Gastrocnemius medialis (tissue), 4 donors: ENCODE data around the gene CROCC.
"Not testable (repeated sequence)": the region's sequence is repeated elsewhere in the genome, so short reads cannot be mapped to it uniquely, and the experiment has no call there.

Experiments used
- POLR2A ChIP-seq, 2 donors: fragments of 450-650 bp; IDR thresholded peaks; one replicate each; pipeline ENCODE4 v1.6.1; 2017; ENCODE audit warnings: antibody characterized with exemption in 2 of 2, mild to moderate bottlenecking in 2 of 2, moderate library complexity in 2 of 2
- TF ChIP-seq, protein P1 (sequence below), 5 experiments: fragments of 450-650 bp in 3 of 5; fragments of 200-600 bp in 2 of 5; sonication (generic) in 2 of 5; IDR thresholded peaks in 4 of 5; conservative IDR thresholded peaks in 1 of 5; 1 replicate in 4 of 5; 2 replicates in 1 of 5; pipeline ENCODE4 v1.5.1; 2016 to 2019; ENCODE audit warnings: antibody characterized with exemption in 5 of 5, mild to moderate bottlenecking in 3 of 5, moderate library complexity in 3 of 5

DNA sequence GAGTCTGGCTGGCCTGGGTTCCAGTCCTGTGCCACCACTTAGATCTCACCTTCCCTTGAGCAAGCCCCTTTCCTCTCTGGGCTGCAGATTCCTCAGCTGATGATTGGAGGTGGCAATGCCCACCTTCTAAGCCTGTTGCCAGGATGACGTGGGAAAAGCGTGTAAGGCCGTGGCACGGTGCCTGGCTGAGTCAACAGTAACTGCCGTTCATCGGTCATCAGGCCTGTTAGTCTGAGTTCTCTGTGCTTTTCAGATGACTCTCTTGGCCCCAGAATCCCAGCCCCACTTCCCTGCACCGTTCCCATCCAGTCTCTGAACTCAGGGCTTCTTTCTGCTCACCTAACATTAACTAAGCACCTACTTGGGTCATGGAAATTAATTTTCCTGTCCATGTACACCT, 27.3 kb downstream of the CROCC start:
- TF ChIP-seq, protein P1, sequence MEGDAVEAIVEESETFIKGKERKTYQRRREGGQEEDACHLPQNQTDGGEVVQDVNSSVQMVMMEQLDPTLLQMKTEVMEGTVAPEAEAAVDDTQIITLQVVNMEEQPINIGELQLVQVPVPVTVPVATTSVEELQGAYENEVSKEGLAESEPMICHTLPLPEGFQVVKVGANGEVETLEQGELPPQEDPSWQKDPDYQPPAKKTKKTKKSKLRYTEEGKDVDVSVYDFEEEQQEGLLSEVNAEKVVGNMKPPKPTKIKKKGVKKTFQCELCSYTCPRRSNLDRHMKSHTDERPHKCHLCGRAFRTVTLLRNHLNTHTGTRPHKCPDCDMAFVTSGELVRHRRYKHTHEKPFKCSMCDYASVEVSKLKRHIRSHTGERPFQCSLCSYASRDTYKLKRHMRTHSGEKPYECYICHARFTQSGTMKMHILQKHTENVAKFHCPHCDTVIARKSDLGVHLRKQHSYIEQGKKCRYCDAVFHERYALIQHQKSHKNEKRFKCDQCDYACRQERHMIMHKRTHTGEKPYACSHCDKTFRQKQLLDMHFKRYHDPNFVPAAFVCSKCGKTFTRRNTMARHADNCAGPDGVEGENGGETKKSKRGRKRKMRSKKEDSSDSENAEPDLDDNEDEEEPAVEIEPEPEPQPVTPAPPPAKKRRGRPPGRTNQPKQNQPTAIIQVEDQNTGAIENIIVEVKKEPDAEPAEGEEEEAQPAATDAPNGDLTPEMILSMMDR (IDR thresholded peaks at IDR 0.05 in 4 of 5, conservative IDR thresholded peaks at IDR 0.05 in 1 of 5): not testable (repeated sequence)
- not testable (repeated sequence) for TF ChIP-seq POLR2A (IDR thresholded peaks at IDR 0.05)
